Testis (tissue), 2 donors: ENCODE data around the gene PON1.

ENCODE experiments used
- CTCF ChIP-seq, 3 experiments: fragments of 450-650 bp in 2 of 3; fragments of 200-600 bp in 1 of 3; sonication (generic) in 1 of 3; IDR thresholded peaks; one replicate each; pipeline ENCODE4 v1.5.1; 2016 to 2019; ENCODE audit warnings: antibody characterized with exemption in 3 of 3, mild to moderate bottlenecking in 2 of 3, moderate library complexity in 1 of 3
- POLR2A ChIP-seq: fragments of 450-650 bp; IDR thresholded peaks from one replicate; pipeline ENCODE4 v1.6.1; 2017; ENCODE audit warnings: antibody characterized with exemption, mild to moderate bottlenecking, moderate library complexity

- TF ChIP-seq POLR2A (no peak), CTCF (IDR thresholded peaks at IDR 0.05) (no peak)
These were observed 1.9 kb downstream of the PON1 start for GRCh38 chr7:95322396-95322795.
